Measurements from ENCODE around the gene NTN5.

DNA sequence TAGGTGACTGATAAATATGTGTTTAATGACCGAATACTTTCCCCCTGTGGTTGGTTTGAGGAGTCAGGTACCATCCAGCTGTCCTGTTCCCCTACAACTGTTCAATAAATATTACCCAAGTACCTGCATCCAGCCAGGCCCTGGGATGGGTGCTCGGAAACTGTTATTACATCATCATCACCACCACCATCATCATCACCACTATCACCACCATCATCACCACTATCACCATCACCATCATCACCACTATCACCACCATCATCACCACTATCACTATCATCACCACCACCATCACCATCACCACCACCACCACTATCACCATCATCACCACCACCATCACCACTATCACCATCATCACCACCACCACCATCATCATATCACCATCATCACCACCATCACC, 4.1 kb downstream of the NTN5 start:
- TF ChIP-seq ZNF274 (IDR thresholded peaks at IDR 0.05; ENCODE audit: low read depth, low read length) = no peak
- no peak for TF ChIP-seq YY1 (IDR thresholded peaks at IDR 0.05; ENCODE audit: insufficient read depth, insufficient read length)

All from NT2/D1 (cell line).